ENCODE data around the gene SEPTIN6. TPM values are rescaled to one million over a fixed set of nuclear protein-coding genes. Genes with fewer than 3 reads are reported as not detected.

The SEPTIN6 gene
- total and polyA plus RNA-seq, 2 of the 8 experiments (the other 6 are each of a cell fraction or from before 2014, with no cell fraction given): 31.0 to 42.6 TPM

DNA sequence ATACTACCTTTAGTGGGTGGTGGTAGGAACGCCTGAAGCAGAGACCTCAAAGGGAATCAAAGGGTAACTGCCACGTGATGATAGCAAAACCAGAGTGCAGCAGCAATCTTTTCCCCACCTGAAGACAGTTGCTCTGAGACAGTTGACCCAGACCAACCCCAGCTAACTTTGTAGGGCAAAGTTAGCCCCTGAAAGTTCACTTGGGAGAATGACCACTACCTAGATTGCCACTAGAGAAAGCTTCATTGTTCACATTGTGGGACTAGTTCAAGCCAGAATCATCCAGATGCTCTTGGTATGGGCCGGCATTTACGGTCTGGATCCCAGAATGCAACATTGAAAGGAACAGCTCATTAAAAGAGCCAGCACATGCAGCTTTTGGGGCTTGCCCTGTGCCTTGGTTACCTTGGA lies 4.1 kb downstream of the SEPTIN6 start (continued):
- TF ChIP-seq GTF2F1 (IDR thresholded peaks at IDR 0.05; ENCODE audit: borderline replicate concordance, low read depth, low read length) (no peak), SP2 (IDR thresholded peaks at IDR 0.05; ENCODE audit: low read length) (no peak), SRF (IDR thresholded peaks at IDR 0.05; ENCODE audit: low read depth, low read length) (no peak), SP4 (IDR thresholded peaks at IDR 0.05; ENCODE audit: low read length) (no peak), SIRT6 (IDR thresholded peaks at IDR 0.05; ENCODE audit: low read length) (no peak)
